Thymus (tissue), 11 donors: ENCODE results near the gene PSMD8. TPM values are rescaled to one million over a fixed set of nuclear protein-coding genes. Genes with fewer than 3 reads are reported as not detected.

Experiments used
- DNase-seq, 9 donors: peaks; one replicate each; pipeline ENCODE4 v3.0.0-alpha.2; 2013; ENCODE audit warnings: low spot score in 9 of 9, low read depth in 6 of 9, missing footprints in 1 of 9
- H3K27ac ChIP-seq, 2 donors: one replicate each; pipeline ENCODE4 v1.5.1; 2013; ENCODE audit warnings: control low read depth in 1 of 2, low read depth in 1 of 2, low read length in 1 of 2, mild to moderate bottlenecking in 1 of 2, moderate library complexity in 1 of 2
- H3K27me3 ChIP-seq, 2 donors: one replicate each; pipeline ENCODE4 v1.5.1; 2013; ENCODE audit warnings: low read length in 1 of 2; ENCODE audit not compliant: control insufficient read depth in 2 of 2, insufficient read depth in 1 of 2
- H3K36me3 ChIP-seq, 2 donors: one replicate each; pipeline ENCODE4 v1.5.1; 2013; ENCODE audit warnings: low read length in 1 of 2, mild to moderate bottlenecking in 1 of 2, moderate library complexity in 1 of 2; ENCODE audit not compliant: control insufficient read depth in 2 of 2, insufficient read depth in 2 of 2
- H3K4me1 ChIP-seq, 2 donors: one replicate each; pipeline ENCODE4 v1.5.1; 2013; ENCODE audit warnings: low read length in 2 of 2; ENCODE audit not compliant: control insufficient read depth in 2 of 2, insufficient read depth in 2 of 2
- H3K4me3 ChIP-seq, 2 donors: one replicate each; pipeline ENCODE4 v1.5.1; 2013; ENCODE audit warnings: low read length in 2 of 2, control low read depth in 1 of 2, mild to moderate bottlenecking in 1 of 2
- H3K9me3 ChIP-seq, 2 donors: one replicate each; pipeline ENCODE4 v1.5.1; 2013; ENCODE audit warnings: low read length in 1 of 2, mild to moderate bottlenecking in 1 of 2; ENCODE audit not compliant: control insufficient read depth in 2 of 2, insufficient read depth in 1 of 2
- WGBS: extraction: QIAGEN DNeasy Blood & Tissue Kit; methylation state at CpG from one replicate; pipeline ENCODE4 v1.1.7; 2013; 5-methylcytosine and 5-hydroxymethylcytosine counted together
- polyA plus RNA-seq: library from polyadenylated mRNA; stranded (reverse); fragments of 200-250 nt; gene quantifications from one replicate; pipeline ENCODE4 v1.2.3, GENCODE V29; 2013
- total RNA-seq: library from RNA; stranded (reverse); fragments of 120-200 nt; gene quantifications from one replicate; pipeline ENCODE4 v1.2.4, GENCODE V29; 2013
- donor health status: healthy.

Gene PSMD8
- total and polyA plus RNA-seq, 2 donors, result 64.5 to 169 TPM

DNA sequence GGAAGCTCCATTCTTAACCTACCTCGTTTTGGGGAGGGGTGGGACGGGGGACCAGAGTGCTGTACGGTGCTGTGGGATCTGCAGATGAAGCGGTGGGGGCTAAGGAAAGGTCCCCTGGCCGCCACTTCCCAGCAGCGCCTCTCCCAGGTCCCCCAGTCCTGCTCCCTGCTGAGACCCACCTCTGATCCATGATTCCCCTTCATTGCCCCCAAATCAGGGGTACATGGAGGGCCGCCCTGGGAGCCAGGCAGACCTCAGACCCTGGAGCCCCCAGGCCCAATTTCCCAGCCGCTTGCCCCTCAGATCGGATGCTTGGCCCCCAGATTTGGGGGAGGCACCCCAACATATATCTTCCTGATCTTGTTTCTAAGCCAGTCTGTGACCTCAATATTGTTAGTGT, 24.7 kb downstream of the PSMD8 start:
- Histone ChIP-seq H3K9me3 (no peaks in the 10 kb centered on the region), H3K27me3 (peaks cover 43 to 57% of the 10 kb centered on the region in 2 donors), H3K4me1 (peaks cover 6 to 9% of the 10 kb centered on the region in 2 donors), H3K36me3 (no peaks in the 10 kb centered on the region), H3K4me3 (no peak overlapping the region), H3K27ac (no peak overlapping the region)
- DNase-seq, result no peak
- WGBS, result 73% methylated on average over 9 of the region's 9 CpGs

GRCh38 chr19:38399537-38399936, 25.2 kb downstream of the PSMD8 start:
- Histone ChIP-seq H3K4me3 (no peak overlapping the region), H3K9me3 (no peaks in the 10 kb centered on the region), H3K4me1 (peaks cover 9% of the 10 kb centered on the region in 2 donors), H3K27ac (no peak overlapping the region), H3K27me3 (peaks cover 38 to 52% of the 10 kb centered on the region in 2 donors), H3K36me3 (no peaks in the 10 kb centered on the region)
- WGBS, result 76% methylated on average over 1 of the region's 1 CpG
- DNase-seq, result no peak

- H3K27ac ChIP-seq, result no peak overlapping the region
- H3K4me1 ChIP-seq, result peaks cover 5 to 9% of the 10 kb centered on the region in 2 donors
- DNase-seq, result no peak
- H3K9me3 ChIP-seq, result no peaks in the 10 kb centered on the region
- H3K4me3 ChIP-seq, result no peak overlapping the region
- WGBS, result 95% methylated on average over 5 of the region's 5 CpGs
- H3K36me3 ChIP-seq, result peaks cover 2 to 6% of the 10 kb centered on the region in 2 donors
- peaks cover 30 to 44% of the 10 kb centered on the region in 2 donors for H3K27me3 ChIP-seq
Observed at GRCh38 chr19:38400361-38400760, 26.0 kb downstream of the PSMD8 start.

- peaks cover 2 to 8% of the 10 kb centered on the region in 2 donors for H3K36me3 ChIP-seq
- H3K9me3 ChIP-seq, result no peaks in the 10 kb centered on the region
- H3K4me3 ChIP-seq, result no peak overlapping the region
- peaks cover 5 to 9% of the 10 kb centered on the region in 2 donors for H3K4me1 ChIP-seq
- no peak overlapping the region for H3K27ac ChIP-seq
- 98% methylated on average over 3 of the region's 3 CpGs for WGBS
- no peak for DNase-seq
- H3K27me3 ChIP-seq, result peaks cover 22 to 38% of the 10 kb centered on the region in 2 donors
Observed at GRCh38 chr19:38401148-38401547, 26.8 kb downstream of the PSMD8 start.

GRCh38 chr19:38402623-38402966, 28.2 kb downstream of the PSMD8 start:
- no peak for DNase-seq
- WGBS, result 5% methylated on average over 18 of the region's 18 CpGs
- H3K27ac ChIP-seq, result peak overlapping the region; percentile 76 to 88

GRCh38 chr19:38402967-38403674, 28.8 kb downstream of the PSMD8 start, which contains the start of gene FAM98C:
Gene FAM98C, plus strand, starts transcription at chr19:38403093. Its CDS starts 61 bp downstream, at chr19:38403154.
- DNase-seq, result peak; percentile 89 to 99 (median 98)

More at GRCh38 chr19:38402623-38402966, 28.2 kb downstream of the PSMD8 start:
- Histone ChIP-seq H3K4me3 (peak overlapping the region; percentile 34 to 67), H3K4me1 (peaks cover 5 to 9% of the 10 kb centered on the region in 2 donors), H3K36me3 (peaks cover 7 to 18% of the 10 kb centered on the region in 2 donors), H3K27me3 (peaks cover 8 to 23% of the 10 kb centered on the region in 2 donors), H3K9me3 (no peaks in the 10 kb centered on the region)

GRCh38 chr19:38404858-38405257, 30.5 kb downstream of the PSMD8 start:
- Histone ChIP-seq H3K27ac (no peak overlapping the region), H3K9me3 (no peaks in the 10 kb centered on the region), H3K27me3 (peaks cover 0 to 7% of the 10 kb centered on the region in 2 donors), H3K4me3 (no peak overlapping the region), H3K36me3 (peaks cover 7 to 18% of the 10 kb centered on the region in 2 donors), H3K4me1 (peaks cover 5 to 9% of the 10 kb centered on the region in 2 donors)
- WGBS, result 98% methylated on average over 6 of the region's 6 CpGs
- DNase-seq, result no peak

More at GRCh38 chr19:38402967-38403674, 28.8 kb downstream of the PSMD8 start, which contains the start of gene FAM98C:
- H3K27me3 ChIP-seq, result peaks cover 5 to 18% of the 10 kb centered on the region in 2 donors
- H3K9me3 ChIP-seq, result no peaks in the 10 kb centered on the region
- H3K27ac ChIP-seq, result peak within 1 kb of the TSS; percentile 76 to 88
- peaks cover 7 to 18% of the 10 kb centered on the region in 2 donors for H3K36me3 ChIP-seq
- WGBS, result under 1% methylated on average over 82 of the region's 82 CpGs
- peak within 1 kb of the TSS; percentile 67 for H3K4me3 ChIP-seq
- peaks cover 5 to 9% of the 10 kb centered on the region in 2 donors for H3K4me1 ChIP-seq

DNA sequence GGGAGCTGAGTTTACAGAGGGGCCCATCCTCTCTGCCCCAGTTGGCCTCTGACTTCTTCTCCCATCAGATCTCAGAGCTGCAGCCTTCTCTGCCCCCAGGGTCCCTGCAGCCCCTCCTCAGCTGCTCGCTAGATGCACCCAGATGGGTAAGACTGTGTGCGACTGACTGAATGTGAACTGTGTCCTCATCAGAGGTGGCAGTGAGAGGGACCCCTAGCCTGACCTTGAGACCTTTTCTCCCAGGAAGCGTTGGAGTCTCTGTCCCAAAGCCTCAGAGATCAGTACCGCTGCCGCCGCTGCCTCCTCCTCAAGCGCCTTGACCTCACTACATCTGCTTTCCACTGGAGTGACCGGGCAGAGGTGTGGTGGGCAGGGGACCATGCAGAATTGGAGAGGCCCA, 30.9 kb downstream of the PSMD8 start:
- Histone ChIP-seq H3K4me3 (no peak overlapping the region), H3K9me3 (no peaks in the 10 kb centered on the region), H3K27me3 (peaks cover 0 to 6% of the 10 kb centered on the region in 2 donors), H3K36me3 (peaks cover 7 to 18% of the 10 kb centered on the region in 2 donors), H3K4me1 (peaks cover 5 to 9% of the 10 kb centered on the region in 2 donors), H3K27ac (no peak overlapping the region)
- WGBS, result 97% methylated on average over 8 of the region's 8 CpGs
- DNase-seq, result no peak

GRCh38 chr19:38409631-38410133, 35.3 kb downstream of the PSMD8 start:
- DNase-seq, result no peak
- 96% methylated on average over 7 of the region's 7 CpGs for WGBS

More at GRCh38 chr19:38409631-38410133, 35.3 kb downstream of the PSMD8 start:
- Histone ChIP-seq H3K9me3 (no peaks in the 10 kb centered on the region), H3K36me3 (peaks cover 7 to 18% of the 10 kb centered on the region in 2 donors), H3K4me1 (no peaks in the 10 kb centered on the region), H3K4me3 (no peak overlapping the region), H3K27me3 (peaks cover 0 to under 1% of the 10 kb centered on the region in 2 donors), H3K27ac (no peak overlapping the region)
